ENCODE measurements around the gene HPS3. TPM values are rescaled to one million over a fixed set of nuclear protein-coding genes. Genes with fewer than 3 reads are reported as not detected.

HPS3 gene
- total RNA-seq, 2 donors from 2014 or later = 15.8 to 19.5 TPM

DNA sequence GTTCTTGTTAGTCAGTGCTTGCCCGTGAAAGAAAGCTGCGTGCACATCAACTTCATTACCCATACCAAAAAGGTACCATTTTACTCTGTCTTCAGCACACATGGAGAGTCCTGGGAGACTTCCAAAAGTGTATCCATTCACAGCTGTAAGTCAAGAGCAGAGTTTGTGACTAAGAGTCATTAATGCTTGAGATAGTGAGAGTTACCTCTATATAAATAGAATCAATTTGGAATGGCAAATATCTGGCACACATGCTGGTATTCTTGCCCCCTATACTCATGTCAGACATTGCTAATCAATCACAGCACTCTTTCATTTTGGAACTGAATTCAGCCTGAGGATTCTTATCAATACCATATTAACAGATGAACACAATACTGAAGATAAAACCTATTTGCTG is 78.0 kb downstream of the HPS3 start:
- no peak overlapping the region for H3K27ac ChIP-seq

DNA sequence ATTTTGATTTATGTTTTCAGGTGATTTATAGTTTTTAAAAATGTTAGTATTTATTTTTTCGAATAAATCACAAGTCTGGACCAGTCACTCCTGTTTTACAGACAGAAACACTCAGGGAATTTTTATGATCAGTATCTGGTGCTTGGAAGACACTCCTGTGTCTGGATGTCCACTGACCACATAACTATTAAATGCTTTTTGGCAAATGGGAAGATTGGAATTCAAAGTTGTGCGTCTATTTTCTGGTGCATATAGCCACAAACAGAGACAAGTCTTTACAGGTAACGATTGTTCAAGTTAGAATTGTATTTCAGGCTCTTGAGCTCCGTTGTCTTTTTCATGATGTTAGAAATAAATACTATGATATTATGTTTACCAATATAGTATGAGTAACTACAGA is 80.0 kb downstream of the HPS3 start:
- DNase-seq = no peak
- no peaks in the 10 kb centered on the region for H3K36me3 ChIP-seq
- H3K9ac ChIP-seq (ENCODE audit: low read depth in 2 of 2, low read length in 2 of 2) = no peak overlapping the region
- no peaks in the 10 kb centered on the region for H3K27me3 ChIP-seq
- intact Hi-C loops (cut with DNase I) = no loop called here
- H3K27ac ChIP-seq = no peak overlapping the region
- H3K4me3 ChIP-seq = no peak overlapping the region
- no peaks in the 10 kb centered on the region for H3K4me1 ChIP-seq
- TF ChIP-seq CTCF (IDR thresholded peaks at IDR 0.05) = no peak
- H3K9me3 ChIP-seq = no peaks in the 10 kb centered on the region

More for the DNA sequence above, 78.0 kb downstream of the HPS3 start:
- no peak for DNase-seq
- Histone ChIP-seq H3K9ac (ENCODE audit: low read depth in 2 of 2, low read length in 2 of 2) (no peak overlapping the region), H3K36me3 (no peaks in the 10 kb centered on the region), H3K4me3 (no peak overlapping the region), H3K9me3 (no peaks in the 10 kb centered on the region), H3K27me3 (no peaks in the 10 kb centered on the region), H3K4me1 (no peaks in the 10 kb centered on the region)
- intact Hi-C loops (cut with DNase I) = no loop called here
- no peak for TF ChIP-seq CTCF (IDR thresholded peaks at IDR 0.05)

DNA sequence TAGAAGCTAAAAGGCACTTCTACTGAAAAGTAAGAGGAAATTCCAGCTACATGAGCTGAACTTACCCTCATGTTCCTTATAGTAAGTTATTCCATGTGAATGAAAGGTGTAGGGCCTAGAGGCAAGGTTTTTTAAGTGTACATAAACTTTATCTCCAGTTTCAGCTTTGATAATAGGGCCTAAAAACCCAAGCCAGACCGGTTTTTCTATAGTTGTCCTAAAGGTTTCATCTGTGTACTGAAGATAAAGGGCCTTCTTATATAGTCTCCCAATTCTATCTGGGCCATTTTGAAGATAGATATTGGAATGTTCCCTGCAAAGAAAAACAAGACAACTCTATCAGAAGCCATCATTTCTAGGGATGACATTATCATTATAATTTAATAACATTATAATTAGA is 82.9 kb downstream of the HPS3 start:
- no peak for DNase-seq
- Histone ChIP-seq H3K4me3 (no peak overlapping the region), H3K27me3 (no peaks in the 10 kb centered on the region), H3K4me1 (peaks cover 14% of the 10 kb centered on the region), H3K36me3 (no peaks in the 10 kb centered on the region), H3K9me3 (no peaks in the 10 kb centered on the region), H3K27ac (no peak overlapping the region), H3K9ac (ENCODE audit: low read depth in 2 of 2, low read length in 2 of 2) (no peak overlapping the region)
- no peak for TF ChIP-seq CTCF (IDR thresholded peaks at IDR 0.05)
- intact Hi-C loops (cut with DNase I) = no loop called here

DNA sequence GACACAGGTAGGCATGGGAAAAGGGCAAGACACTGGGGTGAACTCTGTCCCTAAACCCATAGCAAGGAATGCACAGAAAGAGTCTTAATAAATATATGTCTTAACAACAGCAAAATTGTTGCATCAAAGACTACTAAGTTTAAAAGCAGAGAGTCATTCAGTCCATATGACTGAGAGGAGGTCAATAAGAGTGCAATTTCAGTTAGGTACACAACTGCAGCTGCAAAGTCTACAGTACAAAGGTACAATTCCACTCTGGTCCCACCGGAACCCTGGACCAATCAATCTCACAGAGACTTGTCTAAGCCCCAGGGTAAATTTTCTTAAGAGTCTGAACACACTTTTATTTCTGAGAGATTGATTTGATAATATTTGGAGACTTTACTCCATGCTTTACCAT is 85.3 kb downstream of the HPS3 start:
- H3K36me3 ChIP-seq = no peaks in the 10 kb centered on the region
- no peaks in the 10 kb centered on the region for H3K27me3 ChIP-seq
- no peak overlapping the region for H3K4me3 ChIP-seq
- H3K4me1 ChIP-seq = peaks cover 14% of the 10 kb centered on the region
- H3K27ac ChIP-seq = no peak overlapping the region
- intact Hi-C loops (cut with DNase I) = no loop called here
- no peaks in the 10 kb centered on the region for H3K9me3 ChIP-seq
- peak; percentile 31 for DNase-seq
- TF ChIP-seq CTCF (IDR thresholded peaks at IDR 0.05) = no peak
- H3K9ac ChIP-seq (ENCODE audit: low read depth in 2 of 2, low read length in 2 of 2) = no peak overlapping the region

GRCh38 chr3:149215515-149215914 is 86.1 kb downstream of the HPS3 start:
- no peaks in the 10 kb centered on the region for H3K27me3 ChIP-seq
- H3K4me1 ChIP-seq = peaks cover 14% of the 10 kb centered on the region
- H3K9ac ChIP-seq (ENCODE audit: low read depth in 2 of 2, low read length in 2 of 2) = no peak overlapping the region
- no peak for DNase-seq
- H3K27ac ChIP-seq = no peak overlapping the region
- TF ChIP-seq CTCF (IDR thresholded peaks at IDR 0.05) = no peak
- intact Hi-C loops (cut with DNase I) = no loop called here
- no peaks in the 10 kb centered on the region for H3K36me3 ChIP-seq
- H3K9me3 ChIP-seq = no peaks in the 10 kb centered on the region
- H3K4me3 ChIP-seq = no peak overlapping the region
